ENCODE measurements around the gene BABAM1.

Gene BABAM1

DNA sequence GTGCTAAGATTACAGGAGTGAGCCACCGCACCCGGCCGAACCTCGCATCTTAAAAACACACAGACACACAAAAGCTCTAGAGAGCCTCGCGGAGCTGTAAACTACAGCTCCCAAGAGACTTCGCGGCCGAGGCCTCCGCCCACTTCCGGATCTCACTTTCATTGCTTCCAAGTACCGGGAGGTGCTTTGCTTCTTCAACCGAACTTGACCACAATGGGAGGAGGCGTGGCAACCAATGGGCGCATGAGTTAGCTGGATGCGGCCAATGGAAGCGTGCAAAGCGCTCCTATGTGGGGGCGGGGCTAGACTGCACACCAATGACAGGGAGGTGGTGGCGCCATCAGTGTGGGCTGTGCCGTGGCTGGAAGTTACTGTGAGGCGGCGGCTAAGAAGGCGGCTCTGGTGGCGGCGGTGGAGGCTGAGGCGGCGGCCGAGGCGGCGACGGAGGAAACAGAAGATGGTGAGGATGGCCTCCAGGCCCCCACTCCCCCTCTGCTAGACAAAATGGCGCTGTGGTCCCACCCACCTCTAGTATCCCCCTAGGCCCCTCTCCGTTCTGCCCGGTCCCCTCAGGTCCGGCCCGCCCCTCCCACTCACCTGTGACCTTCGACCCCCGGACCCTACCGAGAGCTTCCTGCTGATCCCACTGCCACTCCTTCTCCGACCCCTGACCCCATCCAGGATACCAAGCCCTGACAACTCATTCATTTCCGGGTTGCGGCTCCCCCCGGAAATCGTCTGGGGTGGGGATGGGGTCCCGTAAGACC, 42.1 kb downstream of the BABAM1 start, which contains the start of gene DDA1:
DDA1 (plus strand) TSS at position 366 of the 767 bp plus-strand sequence; CDS start at position 458, 92 bp downstream.
- peaks cover 17% of the 10 kb centered on the region for H3K79me1 ChIP-seq (ENCODE audit: low read length)
- DNase-seq: peak; percentile 100
- no peak within 1 kb of the TSS for H2BK15ac ChIP-seq (replicated peaks; ENCODE audit: low read depth)
- peak within 1 kb of the TSS; percentile 57 for H3K4me3 ChIP-seq (ENCODE audit: low read length)
- H3K4me1 ChIP-seq (ENCODE audit: control insufficient read depth, low read depth, low read length): peaks cover 3% of the 10 kb centered on the region
- H4K5ac ChIP-seq (ENCODE audit: low read length): no peak within 1 kb of the TSS
- no peaks in the 10 kb centered on the region for H3K36me3 ChIP-seq (ENCODE audit: control insufficient read depth, insufficient read depth, low read length)
- peak within 1 kb of the TSS; percentile 51 for H3K27ac ChIP-seq (ENCODE audit: low read depth, low read length)
- peak within 1 kb of the TSS; percentile 77 for H3K4me2 ChIP-seq (ENCODE audit: low read length)
- peak within 1 kb of the TSS; percentile 19 for H2BK5ac ChIP-seq (ENCODE audit: low read length)
- H3K18ac ChIP-seq (ENCODE audit: low read length): peak within 1 kb of the TSS; percentile 44
- H2AK5ac ChIP-seq (ENCODE audit: low read length): no peak within 1 kb of the TSS
- peak within 1 kb of the TSS; percentile 90 for H3K9ac ChIP-seq (ENCODE audit: low read length)
- no CpG with 5 or more reads among the region's 46 CpGs for WGBS (ENCODE audit: extremely low coverage, insufficient coverage, low lambda C conversion rate)
- no peak within 1 kb of the TSS for H3K4ac ChIP-seq (ENCODE audit: low read depth, low read length)
- H3K56ac ChIP-seq (ENCODE audit: low read length): peak within 1 kb of the TSS; percentile 96
- no peak within 1 kb of the TSS for H3K23ac ChIP-seq (ENCODE audit: low read length)
- no peak within 1 kb of the TSS for H4K8ac ChIP-seq (ENCODE audit: low read depth, low read length)
- H3K27me3 ChIP-seq (ENCODE audit: insufficient read depth, low read length, poor library complexity): no peaks in the 10 kb centered on the region
- H2BK120ac ChIP-seq (ENCODE audit: low read depth, low read length): no peak within 1 kb of the TSS
- H3K79me2 ChIP-seq (ENCODE audit: control insufficient read depth, insufficient read depth, low read length): peaks cover 22% of the 10 kb centered on the region

DNA sequence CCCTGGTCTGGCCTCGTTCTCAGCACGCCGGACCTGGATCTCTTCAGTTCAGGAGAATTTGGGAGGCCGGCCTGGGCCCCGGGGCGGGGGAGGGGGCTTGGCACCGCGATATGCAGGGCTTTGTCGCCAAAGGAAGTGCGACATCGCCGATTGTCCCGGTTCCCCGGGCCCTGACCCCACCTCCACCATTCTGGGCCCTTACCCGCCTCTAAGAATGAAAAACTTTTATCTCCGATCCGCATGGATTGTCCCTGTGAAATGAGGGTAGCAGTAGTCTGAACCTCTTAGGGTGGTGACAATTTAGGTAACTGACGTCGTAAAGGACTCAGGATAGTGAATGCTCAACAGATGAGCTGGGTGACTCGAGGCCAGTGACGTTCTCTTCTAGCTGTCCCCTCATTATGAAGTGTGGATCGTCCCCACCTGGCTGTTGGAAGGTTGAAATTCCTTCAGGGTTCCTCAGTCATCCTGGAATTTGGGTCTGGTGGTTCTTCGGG, 42.8 kb downstream of the BABAM1 start:
- Histone ChIP-seq H3K9ac (ENCODE audit: low read length) (peak overlapping the region; percentile 90), H3K4me3 (ENCODE audit: low read length) (peak overlapping the region; percentile 57), H2BK120ac (ENCODE audit: low read depth, low read length) (no peak overlapping the region), H3K27me3 (ENCODE audit: insufficient read depth, low read length, poor library complexity) (no peaks in the 10 kb centered on the region), H3K56ac (ENCODE audit: low read length) (peak overlapping the region; percentile 96), H2AK5ac (ENCODE audit: low read length) (no peak overlapping the region), H3K23ac (ENCODE audit: low read length) (no peak overlapping the region), H3K79me1 (ENCODE audit: low read length) (peaks cover 17% of the 10 kb centered on the region), H4K5ac (ENCODE audit: low read length) (no peak overlapping the region), H3K27ac (ENCODE audit: low read depth, low read length) (peak overlapping the region; percentile 24), H2BK15ac (replicated peaks; ENCODE audit: low read depth) (no peak overlapping the region), H3K4me1 (ENCODE audit: control insufficient read depth, low read depth, low read length) (peaks cover 2% of the 10 kb centered on the region), H3K79me2 (ENCODE audit: control insufficient read depth, insufficient read depth, low read length) (peaks cover 22% of the 10 kb centered on the region), H3K4ac (ENCODE audit: low read depth, low read length) (no peak overlapping the region), H2BK5ac (ENCODE audit: low read length) (peak overlapping the region; percentile 19), H4K8ac (ENCODE audit: low read depth, low read length) (no peak overlapping the region), H3K18ac (ENCODE audit: low read length) (peak overlapping the region; percentile 44), H3K36me3 (ENCODE audit: control insufficient read depth, insufficient read depth, low read length) (peaks cover 3% of the 10 kb centered on the region), H3K4me2 (ENCODE audit: low read length) (peak overlapping the region; percentile 77)
- DNase-seq: no peak
- WGBS (ENCODE audit: extremely low coverage, insufficient coverage, low lambda C conversion rate): no CpG with 5 or more reads among the region's 23 CpGs

DNA sequence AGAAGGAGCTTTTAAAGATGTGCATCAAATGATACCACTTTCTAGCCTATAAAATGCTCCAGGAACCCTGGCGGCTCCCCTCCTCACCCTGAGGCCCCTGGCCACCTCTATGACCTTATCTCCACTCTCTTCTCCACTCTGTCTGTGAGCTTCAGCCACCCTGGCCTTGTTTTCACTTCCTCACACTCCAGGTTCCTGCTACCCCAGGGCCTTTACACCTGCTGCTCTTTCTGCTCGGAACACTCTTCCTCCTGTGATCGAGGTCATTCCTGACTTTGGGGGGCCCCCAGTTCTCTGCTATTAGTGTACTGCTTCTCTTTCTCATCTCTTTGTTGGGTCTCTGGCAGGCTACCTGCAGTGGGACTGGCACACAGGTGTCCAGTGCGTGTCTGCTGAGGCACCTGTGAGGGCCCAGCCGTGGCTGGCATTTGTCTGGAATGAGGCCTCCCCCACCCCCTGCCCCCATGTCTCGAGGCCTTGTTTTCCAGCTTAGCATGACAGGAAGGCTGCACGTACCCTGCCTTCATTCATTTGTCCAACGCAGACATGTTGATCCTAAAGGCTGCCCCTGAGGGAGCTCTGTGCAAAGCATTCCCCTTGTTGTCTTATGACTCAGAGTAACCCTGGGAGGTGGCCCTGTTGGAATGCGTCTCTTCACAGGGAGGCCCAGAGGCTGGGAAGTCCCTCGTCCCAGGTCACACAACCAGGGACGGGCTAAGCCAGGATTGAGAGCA, 44.4 kb downstream of the BABAM1 start:
- peaks cover 17% of the 10 kb centered on the region for H3K79me1 ChIP-seq (ENCODE audit: low read length)
- H3K27ac ChIP-seq (ENCODE audit: low read depth, low read length): no peak overlapping the region
- peaks cover 22% of the 10 kb centered on the region for H3K79me2 ChIP-seq (ENCODE audit: control insufficient read depth, insufficient read depth, low read length)
- H2BK15ac ChIP-seq (replicated peaks; ENCODE audit: low read depth): no peak overlapping the region
- peaks cover 6% of the 10 kb centered on the region for H3K36me3 ChIP-seq (ENCODE audit: control insufficient read depth, insufficient read depth, low read length)
- H3K18ac ChIP-seq (ENCODE audit: low read length): no peak overlapping the region
- no peak overlapping the region for H2AK5ac ChIP-seq (ENCODE audit: low read length)
- peaks cover 2% of the 10 kb centered on the region for H3K4me1 ChIP-seq (ENCODE audit: control insufficient read depth, low read depth, low read length)
- no CpG with 5 or more reads among the region's 11 CpGs for WGBS (ENCODE audit: extremely low coverage, insufficient coverage, low lambda C conversion rate)
- DNase-seq: peak; percentile 77
- H3K4ac ChIP-seq (ENCODE audit: low read depth, low read length): no peak overlapping the region
- H3K4me2 ChIP-seq (ENCODE audit: low read length): no peak overlapping the region
- no peak overlapping the region for H3K23ac ChIP-seq (ENCODE audit: low read length)
- no peak overlapping the region for H2BK5ac ChIP-seq (ENCODE audit: low read length)
- H3K27me3 ChIP-seq (ENCODE audit: insufficient read depth, low read length, poor library complexity): no peaks in the 10 kb centered on the region
- no peak overlapping the region for H3K9ac ChIP-seq (ENCODE audit: low read length)
- no peak overlapping the region for H4K8ac ChIP-seq (ENCODE audit: low read depth, low read length)
- no peak overlapping the region for H3K4me3 ChIP-seq (ENCODE audit: low read length)
- no peak overlapping the region for H2BK120ac ChIP-seq (ENCODE audit: low read depth, low read length)
- no peak overlapping the region for H4K5ac ChIP-seq (ENCODE audit: low read length)
- H3K56ac ChIP-seq (ENCODE audit: low read length): no peak overlapping the region

DNA sequence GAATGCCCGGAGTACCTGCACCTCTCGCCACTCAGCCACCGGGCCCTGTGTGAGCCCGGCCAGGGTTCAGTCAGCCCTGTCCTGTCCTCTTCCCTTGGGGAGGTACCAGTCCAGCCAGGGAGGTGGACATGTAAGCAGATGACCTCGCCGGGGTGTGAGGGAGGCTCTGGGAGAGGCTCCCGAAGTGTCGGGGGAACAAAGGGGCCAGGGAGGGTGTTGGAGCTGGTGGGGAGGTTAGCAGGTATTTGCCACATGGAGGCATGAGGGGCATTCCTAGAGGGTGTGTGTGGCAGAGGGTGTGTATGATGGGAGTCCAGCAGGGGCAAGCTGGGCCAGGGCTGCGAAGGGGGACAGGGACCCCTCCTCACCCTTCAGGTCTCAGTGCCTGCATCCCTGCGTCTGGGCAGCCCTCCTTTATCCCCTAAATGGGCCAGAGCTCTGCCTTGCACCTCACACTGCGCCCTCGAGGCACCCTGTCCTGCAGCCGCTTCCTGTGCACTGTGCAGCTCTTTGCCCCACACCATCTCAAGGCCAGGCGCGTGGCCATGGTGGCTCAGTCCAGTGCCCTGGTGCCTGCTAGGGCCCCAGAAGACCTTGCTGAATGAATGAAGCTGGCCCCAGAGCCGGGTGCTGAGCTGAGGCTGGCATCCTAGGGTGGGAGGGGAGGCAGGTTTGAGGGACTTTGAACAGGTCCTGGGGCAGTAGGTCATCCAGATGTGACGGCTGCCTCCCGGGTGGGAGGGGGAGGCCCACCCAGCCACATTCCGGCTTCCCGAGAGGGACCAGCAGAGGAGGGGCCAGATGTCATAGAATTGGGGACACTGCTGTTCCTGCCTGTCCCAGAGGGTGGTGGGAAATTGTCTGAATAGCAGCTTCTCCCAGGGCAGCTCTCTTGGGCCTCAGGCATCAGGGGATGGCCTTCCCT, 45.2 kb downstream of the BABAM1 start:
- Histone ChIP-seq H3K56ac (ENCODE audit: low read length) (no peak overlapping the region), H3K4me1 (ENCODE audit: control insufficient read depth, low read depth, low read length) (peaks cover 2% of the 10 kb centered on the region), H3K23ac (ENCODE audit: low read length) (no peak overlapping the region), H3K4me3 (ENCODE audit: low read length) (no peak overlapping the region), H4K5ac (ENCODE audit: low read length) (no peak overlapping the region), H3K79me2 (ENCODE audit: control insufficient read depth, insufficient read depth, low read length) (peaks cover 22% of the 10 kb centered on the region), H2BK15ac (replicated peaks; ENCODE audit: low read depth) (no peak overlapping the region), H3K27ac (ENCODE audit: low read depth, low read length) (no peak overlapping the region), H3K79me1 (ENCODE audit: low read length) (peaks cover 17% of the 10 kb centered on the region), H3K18ac (ENCODE audit: low read length) (no peak overlapping the region), H3K36me3 (ENCODE audit: control insufficient read depth, insufficient read depth, low read length) (peaks cover 6% of the 10 kb centered on the region), H2AK5ac (ENCODE audit: low read length) (no peak overlapping the region), H4K8ac (ENCODE audit: low read depth, low read length) (no peak overlapping the region), H3K9ac (ENCODE audit: low read length) (no peak overlapping the region), H3K4ac (ENCODE audit: low read depth, low read length) (no peak overlapping the region), H3K27me3 (ENCODE audit: insufficient read depth, low read length, poor library complexity) (no peaks in the 10 kb centered on the region), H2BK5ac (ENCODE audit: low read length) (no peak overlapping the region), H3K4me2 (ENCODE audit: low read length) (no peak overlapping the region), H2BK120ac (ENCODE audit: low read depth, low read length) (no peak overlapping the region)
- no peak for DNase-seq
- no CpG with 5 or more reads among the region's 20 CpGs for WGBS (ENCODE audit: extremely low coverage, insufficient coverage, low lambda C conversion rate)

DNA sequence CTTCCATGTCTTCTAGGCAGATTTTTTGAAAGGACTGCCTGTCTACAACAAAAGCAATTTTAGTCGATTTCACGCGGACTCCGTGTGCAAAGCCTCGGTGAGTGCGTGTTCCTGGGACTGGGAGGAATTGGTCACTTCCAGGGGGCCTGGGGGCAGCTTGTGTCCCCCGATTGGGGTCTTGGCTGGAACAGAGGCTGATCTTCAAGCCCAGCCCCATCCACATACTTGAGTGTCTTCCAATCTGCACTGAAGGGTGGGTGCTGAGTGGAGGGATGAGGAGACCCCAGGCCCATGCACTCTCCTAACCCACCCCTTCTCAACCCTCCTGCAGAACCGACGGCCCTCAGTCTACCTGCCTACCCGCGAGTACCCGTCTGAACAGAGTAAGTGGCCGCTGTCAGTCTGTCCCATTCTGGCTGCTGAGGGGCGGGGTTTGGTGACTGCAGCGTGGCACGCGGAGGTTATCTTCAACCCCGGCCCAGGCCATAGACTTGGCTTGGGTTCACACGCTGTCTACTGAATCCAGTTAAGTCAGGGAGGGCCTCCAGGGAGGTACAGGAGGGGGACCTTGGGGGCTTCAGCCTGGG, 46.9 kb downstream of the BABAM1 start:
- no peak overlapping the region for H2BK5ac ChIP-seq (ENCODE audit: low read length)
- no peak overlapping the region for H3K4ac ChIP-seq (ENCODE audit: low read depth, low read length)
- no CpG with 5 or more reads among the region's 19 CpGs for WGBS (ENCODE audit: extremely low coverage, insufficient coverage, low lambda C conversion rate)
- no peak overlapping the region for H4K8ac ChIP-seq (ENCODE audit: low read depth, low read length)
- H3K79me2 ChIP-seq (ENCODE audit: control insufficient read depth, insufficient read depth, low read length): peaks cover 22% of the 10 kb centered on the region
- H3K79me1 ChIP-seq (ENCODE audit: low read length): peaks cover 17% of the 10 kb centered on the region
- H3K18ac ChIP-seq (ENCODE audit: low read length): no peak overlapping the region
- no peak overlapping the region for H3K23ac ChIP-seq (ENCODE audit: low read length)
- no peak overlapping the region for H3K56ac ChIP-seq (ENCODE audit: low read length)
- peaks cover 6% of the 10 kb centered on the region for H3K36me3 ChIP-seq (ENCODE audit: control insufficient read depth, insufficient read depth, low read length)
- H2BK15ac ChIP-seq (replicated peaks; ENCODE audit: low read depth): no peak overlapping the region
- H3K4me1 ChIP-seq (ENCODE audit: control insufficient read depth, low read depth, low read length): peaks cover 2% of the 10 kb centered on the region
- no peak overlapping the region for H3K4me2 ChIP-seq (ENCODE audit: low read length)
- H3K27ac ChIP-seq (ENCODE audit: low read depth, low read length): no peak overlapping the region
- no peaks in the 10 kb centered on the region for H3K27me3 ChIP-seq (ENCODE audit: insufficient read depth, low read length, poor library complexity)
- no peak for DNase-seq
- no peak overlapping the region for H3K9ac ChIP-seq (ENCODE audit: low read length)
- no peak overlapping the region for H2AK5ac ChIP-seq (ENCODE audit: low read length)
- no peak overlapping the region for H3K4me3 ChIP-seq (ENCODE audit: low read length)
- no peak overlapping the region for H4K5ac ChIP-seq (ENCODE audit: low read length)
- no peak overlapping the region for H2BK120ac ChIP-seq (ENCODE audit: low read depth, low read length)
